OCI-LY7 (cell line): Measurements from ENCODE around the gene FBXO2.

Source experiments
- CTCF ChIP-seq: fragments of 200-600 bp; sonication (generic); conservative IDR thresholded peaks from 2 replicates; pipeline ENCODE4 v1.5.1; 2014; ENCODE audit warnings: mild to moderate bottlenecking, antibody characterized with exemption, low read length, moderate library complexity, mixed read lengths
- EZH2phosphoT487 ChIP-seq: fragments of 200-600 bp; sonication (generic); IDR thresholded peaks from 2 replicates; pipeline ENCODE4 v1.6.1; 2018; ENCODE audit warnings: low read depth, borderline replicate concordance, mild to moderate bottlenecking, mixed run types, antibody characterized with exemption, low read length, moderate library complexity, mixed read lengths

GRCh38 chr1:11650331-11650991 lies 3.8 kb downstream of the FBXO2 start:
- peak; percentile 78 for TF ChIP-seq CTCF
- no peak for TF ChIP-seq EZH2phosphoT487
